ENCODE data around the gene GPC6.

The GPC6 gene

GRCh38 chr13:94261163-94261562 is 1034.6 kb downstream of the GPC6 start:
- Histone ChIP-seq H3K27me3 (replicated peaks; ENCODE audit: insufficient read depth, low read length) (no peaks in the 10 kb centered on the region), H4K20me1 (ENCODE audit: insufficient read depth, low read length) (no peaks in the 10 kb centered on the region), H3K9ac (ENCODE audit: low read length) (no peak overlapping the region), H2AFZ (ENCODE audit: low read length) (no peak overlapping the region), H3F3A (ENCODE audit: insufficient read depth, low read length) (no peaks in the 10 kb centered on the region), H3K4me1 (ENCODE audit: low read length) (no peaks in the 10 kb centered on the region), H3K79me2 (ENCODE audit: low read length) (no peaks in the 10 kb centered on the region), H3K9me2 (replicated peaks; ENCODE audit: insufficient read depth, low read length) (no peaks in the 10 kb centered on the region), H3K36me3 (replicated peaks; ENCODE audit: insufficient read depth, low read length) (no peaks in the 10 kb centered on the region), H3K9me3 (replicated peaks; ENCODE audit: insufficient read depth, low read length) (no peaks in the 10 kb centered on the region), H3K4me3 (ENCODE audit: low read length) (no peak overlapping the region), H3K27ac (ENCODE audit: low read length) (no peak overlapping the region), H3K4me2 (ENCODE audit: low read depth, low read length) (no peak overlapping the region)
- TF ChIP-seq EZH2phosphoT487 (IDR thresholded peaks at IDR 0.05; ENCODE audit: low read length) (no peak), EZH2 (optimal IDR thresholded peaks at IDR 0.05; ENCODE audit: low read depth, low read length) (no peak)
- TF ChIP-seq, protein P1, sequence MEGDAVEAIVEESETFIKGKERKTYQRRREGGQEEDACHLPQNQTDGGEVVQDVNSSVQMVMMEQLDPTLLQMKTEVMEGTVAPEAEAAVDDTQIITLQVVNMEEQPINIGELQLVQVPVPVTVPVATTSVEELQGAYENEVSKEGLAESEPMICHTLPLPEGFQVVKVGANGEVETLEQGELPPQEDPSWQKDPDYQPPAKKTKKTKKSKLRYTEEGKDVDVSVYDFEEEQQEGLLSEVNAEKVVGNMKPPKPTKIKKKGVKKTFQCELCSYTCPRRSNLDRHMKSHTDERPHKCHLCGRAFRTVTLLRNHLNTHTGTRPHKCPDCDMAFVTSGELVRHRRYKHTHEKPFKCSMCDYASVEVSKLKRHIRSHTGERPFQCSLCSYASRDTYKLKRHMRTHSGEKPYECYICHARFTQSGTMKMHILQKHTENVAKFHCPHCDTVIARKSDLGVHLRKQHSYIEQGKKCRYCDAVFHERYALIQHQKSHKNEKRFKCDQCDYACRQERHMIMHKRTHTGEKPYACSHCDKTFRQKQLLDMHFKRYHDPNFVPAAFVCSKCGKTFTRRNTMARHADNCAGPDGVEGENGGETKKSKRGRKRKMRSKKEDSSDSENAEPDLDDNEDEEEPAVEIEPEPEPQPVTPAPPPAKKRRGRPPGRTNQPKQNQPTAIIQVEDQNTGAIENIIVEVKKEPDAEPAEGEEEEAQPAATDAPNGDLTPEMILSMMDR (IDR thresholded peaks at IDR 0.05; ENCODE audit: low read length): no peak
- DNase-seq: no peak

- Histone ChIP-seq H3K36me3 (replicated peaks; ENCODE audit: insufficient read depth, low read length) (no peaks in the 10 kb centered on the region), H3K4me3 (ENCODE audit: low read length) (no peak overlapping the region), H3K27me3 (replicated peaks; ENCODE audit: insufficient read depth, low read length) (no peaks in the 10 kb centered on the region), H4K20me1 (ENCODE audit: insufficient read depth, low read length) (no peaks in the 10 kb centered on the region), H3F3A (ENCODE audit: insufficient read depth, low read length) (no peaks in the 10 kb centered on the region), H3K4me1 (ENCODE audit: low read length) (no peaks in the 10 kb centered on the region), H2AFZ (ENCODE audit: low read length) (no peak overlapping the region), H3K27ac (ENCODE audit: low read length) (no peak overlapping the region), H3K79me2 (ENCODE audit: low read length) (no peaks in the 10 kb centered on the region), H3K9ac (ENCODE audit: low read length) (no peak overlapping the region), H3K4me2 (ENCODE audit: low read depth, low read length) (no peak overlapping the region), H3K9me3 (replicated peaks; ENCODE audit: insufficient read depth, low read length) (no peaks in the 10 kb centered on the region), H3K9me2 (replicated peaks; ENCODE audit: insufficient read depth, low read length) (no peaks in the 10 kb centered on the region)
- DNase-seq: no peak
- TF ChIP-seq EZH2 (optimal IDR thresholded peaks at IDR 0.05; ENCODE audit: low read depth, low read length) (no peak), EZH2phosphoT487 (IDR thresholded peaks at IDR 0.05; ENCODE audit: low read length) (no peak)
- TF ChIP-seq, protein P1 (IDR thresholded peaks at IDR 0.05; ENCODE audit: low read length): no peak
Observed at GRCh38 chr13:94263038-94263437, 1036.4 kb downstream of the GPC6 start.

DNA sequence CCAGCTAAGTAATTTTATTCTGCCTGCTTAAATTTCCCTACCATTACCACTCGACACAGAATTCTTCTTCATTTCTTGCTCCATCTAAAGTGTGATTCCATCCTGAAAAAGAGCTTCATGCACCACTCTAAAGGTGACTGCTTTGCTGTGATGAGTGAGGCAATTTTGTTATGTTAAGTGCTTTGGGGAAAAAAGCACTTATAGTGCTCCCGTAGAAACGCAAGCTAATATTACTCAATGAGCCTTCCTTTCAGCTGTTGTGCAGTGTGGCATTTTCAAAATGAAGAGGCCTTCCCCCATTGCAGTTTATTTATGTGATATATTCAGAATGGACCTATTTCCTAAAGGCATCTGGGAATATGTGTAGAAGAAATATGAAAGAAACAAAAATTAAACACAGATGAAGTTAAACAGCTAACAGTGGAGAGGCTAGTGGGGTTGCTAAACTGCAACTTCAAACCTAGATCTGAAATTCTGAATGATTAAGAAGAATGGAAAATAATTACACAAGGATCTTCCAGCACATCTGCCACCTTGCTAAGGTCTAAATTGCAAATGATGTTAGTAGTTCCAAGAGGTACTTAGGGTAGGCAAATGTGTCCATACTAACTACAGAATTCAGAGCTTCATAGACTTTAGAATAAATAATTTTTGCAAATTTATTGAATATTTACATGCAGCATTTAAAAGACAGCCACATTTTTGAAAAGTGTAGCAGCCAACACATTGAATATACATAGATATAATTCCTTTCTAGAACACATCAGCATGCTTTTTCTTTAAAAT is 1041.2 kb downstream of the GPC6 start:
- H3K27me3 ChIP-seq (replicated peaks; ENCODE audit: insufficient read depth, low read length): no peaks in the 10 kb centered on the region
- no peak for DNase-seq
- no peaks in the 10 kb centered on the region for H3K79me2 ChIP-seq (ENCODE audit: low read length)
- no peak overlapping the region for H3K4me3 ChIP-seq (ENCODE audit: low read length)
- H3K9ac ChIP-seq (ENCODE audit: low read length): no peak overlapping the region
- no peak overlapping the region for H3K4me2 ChIP-seq (ENCODE audit: low read depth, low read length)
- TF ChIP-seq EZH2phosphoT487 (IDR thresholded peaks at IDR 0.05; ENCODE audit: low read length) (no peak), EZH2 (optimal IDR thresholded peaks at IDR 0.05; ENCODE audit: low read depth, low read length) (no peak)
- TF ChIP-seq, protein P1 (IDR thresholded peaks at IDR 0.05; ENCODE audit: low read length): no peak
- no peaks in the 10 kb centered on the region for H3K9me2 ChIP-seq (replicated peaks; ENCODE audit: insufficient read depth, low read length)
- no peaks in the 10 kb centered on the region for H3K9me3 ChIP-seq (replicated peaks; ENCODE audit: insufficient read depth, low read length)
- no peak overlapping the region for H3K27ac ChIP-seq (ENCODE audit: low read length)
- no peaks in the 10 kb centered on the region for H4K20me1 ChIP-seq (ENCODE audit: insufficient read depth, low read length)
- H3K36me3 ChIP-seq (replicated peaks; ENCODE audit: insufficient read depth, low read length): no peaks in the 10 kb centered on the region
- no peak overlapping the region for H2AFZ ChIP-seq (ENCODE audit: low read length)
- H3F3A ChIP-seq (ENCODE audit: insufficient read depth, low read length): no peaks in the 10 kb centered on the region
- no peaks in the 10 kb centered on the region for H3K4me1 ChIP-seq (ENCODE audit: low read length)
